Colonic mucosa (tissue), 4 donors: ENCODE measurements around the gene PTTG1IP. TPM values are rescaled to one million over a fixed set of nuclear protein-coding genes. Genes with fewer than 3 reads are reported as not detected.

Experiments
- DNase-seq: peaks from one replicate; pipeline ENCODE4 v3.0.0-alpha.2; 2020
- H3K27ac ChIP-seq: fragments of 200-600 bp; one replicate; pipeline ENCODE4 v1.8.0; 2021
- H3K27me3 ChIP-seq: fragments of 200-600 bp; one replicate; pipeline ENCODE4 v1.8.0; 2021
- H3K36me3 ChIP-seq: fragments of 200-600 bp; one replicate; pipeline ENCODE4 v1.8.0; 2021
- H3K4me1 ChIP-seq: fragments of 200-600 bp; one replicate; pipeline ENCODE4 v1.8.0; 2021; ENCODE audit warnings: mild to moderate bottlenecking
- H3K4me3 ChIP-seq: fragments of 200-600 bp; one replicate; pipeline ENCODE4 v1.8.0; 2021
- H3K9ac ChIP-seq, 2 donors: one replicate each; pipeline ENCODE4 v1.7.0; 2013; ENCODE audit warnings: control low read depth in 2 of 2, low read depth in 2 of 2, low read length in 2 of 2
- H3K9me3 ChIP-seq: fragments of 200-600 bp; one replicate; pipeline ENCODE4 v1.8.0; 2021
- CTCF ChIP-seq: fragments of 200-600 bp; IDR thresholded peaks from one replicate; pipeline ENCODE4 v1.8.0; 2022; ENCODE audit warnings: antibody characterized with exemption, mild to moderate bottlenecking
- intact Hi-C: fragments of 100-400 bp; cut with DNase I; formaldehyde crosslinking; loops from one replicate; pipeline ENCODE4 v1.14.1; 2022
- total RNA-seq, 2 donors: library from RNA; stranded (reverse); fragmentation: NEBNext Ultra II Directional in 1 of 2; extraction: Animal tissue kit (Norgen Biotek cat#: 25700) in 1 of 2; gene quantifications; one replicate each; pipeline ENCODE4 v1.2.1, GENCODE V29; 2021
- donor health status: healthy.
- donor health status: DM: no; HTN: no; CAD: no.
- donor health status: DM: no; HTN: no; CAD: no.

The PTTG1IP gene
- total RNA-seq, 2 donors from 2014 or later = 218 to 414 TPM

GRCh38 chr21:44829507-44830092, 43.9 kb downstream of the PTTG1IP start:
- H3K36me3 ChIP-seq = no peaks in the 10 kb centered on the region
- TF ChIP-seq CTCF = no peak
- no peaks in the 10 kb centered on the region for H3K27me3 ChIP-seq
- H3K27ac ChIP-seq = no peak overlapping the region
- no peak overlapping the region for H3K9ac ChIP-seq
- no peak for DNase-seq
- intact Hi-C loops = no loop called here
- no peaks in the 10 kb centered on the region for H3K4me1 ChIP-seq
- no peaks in the 10 kb centered on the region for H3K9me3 ChIP-seq
- no peak overlapping the region for H3K4me3 ChIP-seq

GRCh38 chr21:44828362-44829056, 45.0 kb downstream of the PTTG1IP start:
- Histone ChIP-seq H3K36me3 (no peaks in the 10 kb centered on the region), H3K27ac (no peak overlapping the region), H3K4me3 (no peak overlapping the region), H3K9ac (no peak overlapping the region), H3K9me3 (no peaks in the 10 kb centered on the region), H3K4me1 (no peaks in the 10 kb centered on the region), H3K27me3 (no peaks in the 10 kb centered on the region)
- no peak for TF ChIP-seq CTCF
- no peak for DNase-seq
- intact Hi-C loops = no loop called here

DNA sequence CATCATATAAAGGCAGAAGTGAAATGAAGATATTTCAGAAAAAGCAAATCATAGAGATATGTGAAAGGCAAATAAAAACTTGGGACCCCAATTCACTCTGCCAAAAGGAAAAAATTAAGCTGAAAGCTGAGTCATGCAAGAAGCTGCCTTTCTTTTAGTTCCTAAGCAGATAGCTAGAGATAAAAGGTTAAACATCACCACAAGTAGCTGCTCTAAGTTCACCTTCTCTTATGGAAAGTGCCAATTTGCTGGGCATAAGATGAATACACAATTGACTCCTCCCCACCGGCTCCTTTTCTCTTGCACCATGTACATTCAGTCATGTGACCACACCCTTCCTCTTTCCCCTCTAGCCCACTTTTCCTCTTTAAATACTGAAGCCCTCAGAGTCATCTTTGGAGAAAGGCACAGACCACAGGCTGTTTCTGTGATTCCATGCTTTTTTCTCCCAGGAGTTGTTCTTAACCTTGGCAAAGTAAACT, 50.3 kb downstream of the PTTG1IP start:
- no peak for DNase-seq
- Histone ChIP-seq H3K9me3 (no peaks in the 10 kb centered on the region), H3K27ac (no peak overlapping the region), H3K27me3 (no peaks in the 10 kb centered on the region), H3K4me1 (no peaks in the 10 kb centered on the region), H3K9ac (no peak overlapping the region), H3K4me3 (no peak overlapping the region), H3K36me3 (no peaks in the 10 kb centered on the region)
- intact Hi-C loops = no loop called here
- no peak for TF ChIP-seq CTCF

DNA sequence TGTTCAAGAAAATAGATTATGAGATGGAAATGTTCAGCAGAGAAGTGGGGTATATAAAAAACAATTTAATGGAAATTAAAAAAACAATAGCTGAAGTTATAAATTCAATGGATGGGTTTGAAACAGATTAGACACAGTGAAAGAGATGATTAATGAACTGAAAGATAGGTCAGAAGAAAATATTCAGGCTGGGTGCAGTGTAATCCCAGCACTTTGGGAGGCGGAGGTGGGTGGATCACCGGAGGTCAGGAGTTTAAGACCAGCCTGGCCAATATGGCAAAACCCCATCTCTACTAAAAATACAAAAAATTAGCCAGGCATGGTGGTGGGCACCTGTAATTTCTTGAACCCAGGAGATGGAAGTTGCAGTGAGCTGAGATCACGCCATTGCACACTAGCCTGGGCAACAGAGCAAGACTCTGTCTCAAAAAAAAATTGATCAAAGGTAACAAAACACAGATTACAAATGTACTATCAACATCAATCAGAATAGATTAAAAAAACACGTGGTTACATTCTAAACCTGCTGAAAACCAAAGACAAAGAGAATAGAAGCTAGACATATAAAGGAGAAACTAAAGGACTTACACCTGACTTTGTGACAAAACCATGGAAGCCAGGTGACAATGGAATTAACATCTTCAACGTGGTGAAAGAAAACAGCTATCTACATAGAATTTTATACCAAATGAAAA, 50.9 kb downstream of the PTTG1IP start:
- intact Hi-C loops = no loop called here
- Histone ChIP-seq H3K4me3 (no peak overlapping the region), H3K9me3 (no peaks in the 10 kb centered on the region), H3K27ac (no peak overlapping the region), H3K27me3 (no peaks in the 10 kb centered on the region), H3K9ac (no peak overlapping the region), H3K36me3 (no peaks in the 10 kb centered on the region), H3K4me1 (no peaks in the 10 kb centered on the region)
- no peak for DNase-seq
- no peak for TF ChIP-seq CTCF

GRCh38 chr21:44820851-44821250, 52.6 kb downstream of the PTTG1IP start:
- Histone ChIP-seq H3K4me1 (no peaks in the 10 kb centered on the region), H3K9me3 (no peaks in the 10 kb centered on the region), H3K4me3 (no peak overlapping the region), H3K27me3 (no peaks in the 10 kb centered on the region), H3K27ac (no peak overlapping the region), H3K36me3 (no peaks in the 10 kb centered on the region), H3K9ac (no peak overlapping the region)
- intact Hi-C loops = no loop called here
- DNase-seq = no peak
- no peak for TF ChIP-seq CTCF
